ENCODE results near the gene OR5AR1.
A peak's percentile ranks its signal among the peaks of the same experiment; 100 is the strongest.
"Not testable (repeated sequence)": the region's sequence is repeated elsewhere in the genome, so short reads cannot be mapped to it uniquely, and the experiment has no call there.

OR5AR1 gene

DNA sequence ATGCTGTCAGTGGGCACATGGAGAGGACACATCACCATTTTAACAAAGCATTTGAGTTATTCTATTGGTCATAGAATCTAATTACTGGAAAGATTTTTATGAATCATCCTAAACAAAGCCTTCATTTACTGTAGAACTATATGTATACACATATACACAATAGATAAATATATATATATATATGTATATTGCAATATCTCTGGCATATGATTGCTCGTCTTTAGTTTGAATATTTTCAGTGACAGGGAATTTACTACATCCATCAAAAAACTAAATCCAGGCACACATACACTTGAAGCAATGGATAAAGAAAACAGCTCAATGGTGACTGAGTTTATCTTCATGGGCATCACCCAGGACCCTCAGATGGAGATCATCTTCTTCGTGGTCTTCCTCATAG, at the start of gene OR5AR1:
TSS of gene OR5AR1 (plus strand) at position 301 of the 400 bp plus-strand sequence. CDS start at position 301, 0 bp downstream.
- no peak for DNase-seq

DNA sequence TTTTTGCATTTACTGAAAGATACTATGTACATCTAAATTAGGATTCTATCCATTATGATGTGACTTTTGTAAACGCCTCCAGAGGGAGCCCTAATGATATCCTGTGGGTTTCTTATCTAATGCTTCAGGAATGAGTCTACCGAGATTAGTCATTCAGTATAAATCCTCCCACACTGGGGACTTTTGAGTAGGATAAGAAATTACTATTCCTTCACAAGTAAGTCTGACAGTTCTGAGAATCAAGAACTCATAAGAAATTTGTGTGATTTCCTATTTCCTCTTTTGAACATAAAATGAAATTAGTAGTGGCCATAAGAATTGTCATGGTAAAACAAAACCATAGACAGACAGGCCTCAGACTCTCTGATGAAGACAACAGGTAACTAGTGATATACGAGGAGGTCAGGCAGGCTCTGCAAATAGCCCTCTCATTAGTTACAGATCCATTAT, 38.8 kb upstream of the OR5AR1 start:
- DNase-seq, result peak; percentile 45

DNA sequence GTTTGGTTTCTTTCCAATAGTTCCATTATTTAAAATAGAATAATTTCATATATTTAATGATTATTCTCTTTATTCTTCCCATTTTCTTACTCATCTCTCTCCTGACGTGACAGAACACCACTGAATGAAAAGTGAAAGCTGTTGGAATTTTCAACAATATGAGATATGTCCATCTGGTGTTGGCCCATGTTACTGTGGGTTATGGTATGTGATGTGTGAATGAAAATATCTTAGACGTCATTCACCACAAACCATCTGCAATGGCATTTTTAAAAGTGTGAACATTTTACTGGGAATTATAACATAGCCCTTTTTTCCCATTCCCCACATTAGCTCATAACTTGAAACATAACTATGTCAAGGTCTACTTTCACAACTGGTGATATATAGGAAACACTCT, 37.5 kb upstream of the OR5AR1 start:
- no peak for DNase-seq

DNA sequence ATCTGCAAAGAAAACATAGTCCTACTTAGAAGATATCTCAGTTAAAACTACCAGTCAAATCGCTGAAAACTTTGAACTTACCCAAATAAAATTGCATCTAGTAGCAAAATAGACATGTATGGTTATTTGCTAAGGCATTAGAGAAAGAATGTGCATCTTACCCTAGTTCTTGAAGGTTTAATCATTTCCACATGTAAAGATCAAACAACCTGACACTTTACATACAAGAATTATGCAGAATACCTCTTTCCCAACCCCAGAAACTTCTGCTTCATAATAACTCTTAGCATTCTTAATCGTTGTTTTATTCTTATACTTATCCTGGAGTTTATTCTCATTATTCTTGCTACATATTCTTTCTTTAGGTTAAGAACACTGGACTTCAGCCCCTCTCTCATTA, 31.2 kb upstream of the OR5AR1 start:
- no peak for DNase-seq

DNA sequence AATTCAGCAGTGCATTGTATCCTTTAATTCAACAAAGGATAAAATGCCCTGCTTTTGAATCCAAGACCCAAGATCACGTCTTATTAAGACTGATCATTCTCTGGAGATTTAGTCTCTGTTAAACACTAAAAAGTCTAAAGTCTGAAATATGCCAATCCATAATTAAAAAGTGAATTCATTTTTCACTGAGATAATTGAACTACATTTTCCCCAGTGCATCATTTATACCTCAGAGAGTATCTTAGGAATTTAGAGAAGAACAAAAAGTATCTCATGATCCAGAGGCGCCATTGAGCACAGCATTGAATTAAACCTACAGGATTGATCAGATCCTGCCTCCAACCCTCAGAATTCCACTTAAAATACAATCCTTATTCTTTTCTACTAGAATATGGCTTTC, 26.6 kb upstream of the OR5AR1 start:
- DNase-seq, result no peak

DNA sequence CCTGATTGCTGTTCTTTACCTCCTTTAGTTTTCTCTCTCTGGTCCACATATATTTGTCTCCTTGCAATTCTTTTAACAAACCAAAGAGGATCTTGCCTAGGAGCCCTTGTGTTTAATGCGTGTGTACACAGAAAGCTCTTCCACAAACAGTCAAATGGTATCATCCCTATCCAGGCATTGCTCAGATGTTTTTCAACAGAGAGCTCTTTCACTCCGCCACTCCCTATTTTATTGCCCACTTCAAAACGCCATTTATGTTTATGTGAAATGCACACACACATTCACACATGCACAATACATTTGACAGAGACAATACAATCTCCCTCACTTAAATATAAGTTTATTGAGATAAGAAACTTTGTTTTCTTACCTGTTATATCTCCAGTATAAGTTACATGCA, 26.0 kb upstream of the OR5AR1 start:
- no peak for DNase-seq

DNA sequence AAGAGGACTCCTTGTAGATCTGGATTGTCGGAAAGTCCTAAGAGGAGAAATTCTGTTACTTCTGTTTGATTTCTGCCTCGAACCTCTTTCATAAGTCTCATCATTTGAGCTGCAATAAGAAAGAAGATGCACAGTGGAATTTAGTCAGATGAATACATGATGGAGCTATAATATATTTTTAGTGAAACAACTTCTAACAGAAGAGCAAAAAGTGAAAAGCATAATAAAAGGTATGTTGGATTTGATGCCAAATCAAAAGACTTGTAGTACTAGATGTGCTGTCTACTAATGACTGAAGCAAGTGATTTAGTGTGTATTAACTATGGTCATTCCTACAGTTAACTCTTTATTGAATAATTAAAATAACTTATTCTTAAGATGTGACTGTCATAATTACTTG, 21.1 kb upstream of the OR5AR1 start, which contains the start of gene OR5AP2:
TSS of gene OR5AP2 (minus strand) at position 101 of the 400 bp plus-strand sequence. CDS start at position 101, 0 bp downstream.
- DNase-seq, result no peak

DNA sequence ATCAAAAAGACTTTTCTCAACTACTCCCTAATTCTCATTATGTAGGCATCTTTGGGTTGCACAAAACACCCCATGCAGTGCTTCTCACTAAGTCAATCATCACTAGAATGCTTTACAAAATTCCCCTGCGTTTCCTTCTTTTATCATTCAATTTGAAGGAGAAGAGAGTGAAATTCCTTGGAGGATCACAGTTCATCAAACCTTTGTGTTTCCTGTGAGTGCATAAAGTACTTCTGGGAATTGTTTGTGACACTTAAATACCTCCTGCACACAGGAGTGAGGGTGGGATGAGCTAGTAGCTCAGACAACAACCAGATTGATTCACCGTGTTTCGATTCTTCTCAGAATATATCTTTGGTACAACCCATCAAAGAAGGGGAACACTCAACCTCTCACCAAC, 3.7 kb upstream of the OR5AR1 start:
- DNase-seq, result no peak

DNA sequence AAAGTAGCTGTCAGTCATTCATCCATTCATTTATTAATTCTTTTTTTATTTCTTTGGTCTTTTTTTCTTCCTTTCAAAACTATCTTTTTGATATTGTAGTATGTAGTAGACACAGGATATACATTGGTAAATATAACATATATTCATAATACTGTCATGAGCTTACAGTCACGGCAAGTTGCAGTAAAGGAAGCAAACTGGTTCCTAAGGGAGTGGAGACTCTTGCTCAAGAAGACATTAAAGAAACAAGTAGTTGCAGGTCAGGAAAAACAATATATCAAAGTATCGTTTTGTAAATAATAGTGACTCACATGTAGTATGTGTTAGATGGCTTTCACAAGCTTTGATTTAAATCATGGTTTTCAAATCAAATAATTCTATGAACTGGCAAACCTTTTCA, 7.5 kb downstream of the OR5AR1 start:
- no peak for DNase-seq

DNA sequence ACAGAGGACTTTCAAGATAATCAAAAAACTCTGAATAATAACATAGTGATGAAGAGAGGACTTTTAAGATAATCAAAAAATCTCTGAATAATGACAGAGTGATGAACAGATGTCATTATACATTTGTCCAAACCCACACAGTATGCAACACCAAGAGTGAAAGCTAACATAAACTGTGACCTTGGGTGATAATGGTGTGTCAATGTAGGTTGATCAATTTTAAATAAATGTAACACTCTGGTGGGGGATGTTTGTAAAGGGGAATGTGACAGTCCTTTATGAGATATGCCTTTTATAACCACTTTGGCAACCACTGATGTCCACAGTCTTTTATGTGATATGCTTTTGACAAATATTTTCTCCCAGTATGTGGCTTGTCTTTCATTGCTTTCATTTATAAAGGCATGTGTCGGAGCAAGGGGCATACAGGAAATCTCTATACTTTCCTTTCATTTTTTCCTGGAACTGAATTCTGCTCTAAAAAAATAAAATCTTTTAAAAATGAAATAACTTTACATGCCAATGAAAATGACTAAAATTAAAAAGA, 25.1 kb downstream of the OR5AR1 start:
- no peak for DNase-seq

DNA sequence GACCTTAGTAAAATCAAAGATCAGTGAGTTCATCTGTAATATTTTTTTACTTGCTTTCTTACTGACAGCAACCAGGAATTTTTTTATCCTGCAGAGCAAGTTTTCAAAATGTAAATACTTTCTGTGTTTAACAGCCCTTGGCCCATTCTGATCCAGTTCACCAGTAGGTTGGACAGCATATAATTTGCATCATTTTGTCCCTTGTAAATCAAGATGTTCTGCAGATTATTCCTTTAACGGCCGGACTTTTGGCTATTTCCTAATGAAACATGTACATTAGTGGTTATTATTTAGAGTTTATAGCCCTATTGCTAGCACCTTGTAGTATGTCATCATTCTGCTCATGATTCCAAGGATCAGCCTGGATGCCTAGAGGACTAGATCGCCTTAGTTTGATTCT, 27.7 kb downstream of the OR5AR1 start:
- DNase-seq, result not testable (repeated sequence)

DNA sequence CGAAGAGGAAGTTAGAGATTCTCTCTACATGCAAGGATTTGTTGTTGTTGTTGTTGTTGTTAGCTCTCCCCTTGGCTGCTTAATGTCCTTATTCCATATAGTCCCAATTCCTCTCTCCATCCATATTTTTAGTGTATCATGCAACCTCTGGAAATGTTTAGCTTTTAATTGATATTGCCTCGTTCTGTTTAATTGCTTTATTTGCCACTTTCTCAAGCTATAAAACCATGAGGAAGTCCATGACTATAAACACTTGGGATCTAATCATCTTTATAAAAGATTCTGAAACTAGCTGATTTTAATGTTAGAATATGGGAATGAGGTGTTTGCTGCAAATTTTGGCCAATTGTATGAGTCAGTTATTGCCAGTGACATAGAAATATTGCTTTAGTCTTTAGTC, 29.9 kb downstream of the OR5AR1 start:
- no peak for DNase-seq

DNA sequence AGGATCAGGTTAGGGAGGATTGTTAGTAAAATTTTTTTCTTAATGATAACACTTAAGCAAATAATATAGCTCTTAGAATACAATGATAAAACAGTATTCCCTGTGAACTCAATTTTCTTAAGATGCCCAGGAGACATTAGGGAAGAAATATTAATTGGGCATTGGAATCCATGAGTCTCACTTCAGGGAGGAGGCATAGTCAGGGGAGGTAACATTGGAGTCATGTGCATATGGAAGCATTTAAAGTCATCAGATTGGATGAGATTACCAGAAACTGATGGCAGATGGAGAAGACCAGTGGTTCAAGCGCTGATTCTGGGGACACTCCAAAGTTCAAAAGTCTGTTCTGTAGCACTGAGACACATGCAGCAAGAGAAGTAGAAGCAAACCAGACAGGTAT, 35.3 kb downstream of the OR5AR1 start, which contains the start of gene OR9G1:
TSS of gene OR9G1 (plus strand) at position 301 of the 400 bp plus-strand sequence. CDS start 1,293 bp downstream, outside the sequence.
- no peak for DNase-seq

DNA sequence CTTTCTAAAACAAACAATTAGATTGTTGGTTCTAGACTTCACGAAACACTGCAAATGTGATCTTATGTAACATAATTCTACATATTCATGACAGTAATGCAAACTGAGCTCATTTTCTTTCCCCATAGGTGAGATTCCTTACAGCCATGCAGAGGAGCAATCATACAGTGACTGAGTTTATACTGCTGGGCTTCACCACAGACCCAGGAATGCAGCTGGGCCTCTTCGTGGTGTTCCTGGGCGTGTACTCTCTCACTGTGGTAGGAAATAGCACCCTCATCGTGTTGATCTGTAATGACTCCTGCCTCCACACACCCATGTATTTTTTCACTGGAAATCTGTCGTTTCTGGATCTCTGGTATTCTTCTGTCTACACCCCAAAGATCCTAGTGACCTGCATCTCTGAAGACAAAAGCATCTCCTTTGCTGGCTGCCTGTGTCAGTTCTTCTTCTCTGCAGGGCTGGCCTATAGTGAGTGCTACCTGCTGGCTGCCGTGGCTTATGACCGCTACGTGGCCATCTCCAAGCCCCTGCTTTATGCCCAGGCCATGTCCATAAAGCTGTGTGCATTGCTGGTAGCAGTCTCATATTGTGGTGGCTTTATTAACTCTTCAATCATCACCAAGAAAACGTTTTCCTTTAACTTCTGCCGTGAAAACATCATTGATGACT, 36.9 kb downstream of the OR5AR1 start:
- peak; percentile 1 for DNase-seq

DNA sequence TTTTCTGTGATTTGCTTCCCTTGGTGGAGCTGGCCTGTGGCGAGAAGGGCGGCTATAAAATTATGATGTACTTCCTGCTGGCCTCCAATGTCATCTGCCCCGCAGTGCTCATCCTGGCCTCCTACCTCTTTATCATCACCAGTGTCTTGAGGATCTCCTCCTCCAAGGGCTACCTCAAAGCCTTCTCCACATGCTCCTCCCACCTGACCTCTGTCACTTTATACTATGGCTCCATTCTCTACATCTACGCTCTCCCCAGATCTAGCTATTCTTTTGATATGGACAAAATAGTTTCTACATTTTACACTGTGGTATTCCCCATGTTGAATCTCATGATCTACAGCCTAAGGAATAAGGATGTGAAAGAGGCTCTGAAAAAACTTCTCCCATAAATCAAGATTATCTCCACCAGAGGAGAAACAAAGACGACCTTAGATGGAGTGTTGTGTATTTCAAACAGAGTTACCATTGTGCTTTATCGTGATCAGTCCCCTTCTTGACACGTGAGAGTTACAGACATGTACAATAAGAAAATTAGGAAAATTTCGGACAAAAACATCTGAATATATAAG, 37.5 kb downstream of the OR5AR1 start:
- no peak for DNase-seq

DNA sequence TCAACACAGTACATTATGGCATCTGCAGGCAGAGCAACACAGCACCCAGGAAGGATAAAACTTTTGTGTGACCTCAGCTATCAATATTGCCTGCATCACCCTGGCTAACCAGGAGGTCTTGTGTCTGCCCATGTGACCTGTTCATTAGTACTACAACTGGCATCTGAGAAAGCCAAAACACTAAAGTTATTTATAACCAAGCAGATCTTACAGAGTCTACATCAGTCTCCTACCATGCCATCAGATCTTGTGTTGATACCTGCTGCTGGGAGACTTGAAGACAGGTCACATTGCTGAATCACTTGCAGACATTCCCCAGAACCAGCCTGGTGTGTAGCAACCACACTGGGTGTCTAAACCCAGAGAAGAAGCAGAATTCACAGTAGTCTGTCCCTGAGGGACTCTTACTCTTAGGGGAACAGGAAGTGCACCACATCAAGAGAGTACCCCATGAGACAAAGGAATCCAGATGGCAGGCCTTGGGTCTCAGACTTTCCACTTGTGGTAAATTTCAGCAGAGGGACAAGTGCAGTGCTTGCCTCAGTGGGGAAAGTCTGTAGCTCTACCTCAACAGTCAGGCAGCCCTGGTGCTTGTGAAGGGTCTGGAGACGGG, 42.4 kb downstream of the OR5AR1 start:
- DNase-seq, result no peak

DNA sequence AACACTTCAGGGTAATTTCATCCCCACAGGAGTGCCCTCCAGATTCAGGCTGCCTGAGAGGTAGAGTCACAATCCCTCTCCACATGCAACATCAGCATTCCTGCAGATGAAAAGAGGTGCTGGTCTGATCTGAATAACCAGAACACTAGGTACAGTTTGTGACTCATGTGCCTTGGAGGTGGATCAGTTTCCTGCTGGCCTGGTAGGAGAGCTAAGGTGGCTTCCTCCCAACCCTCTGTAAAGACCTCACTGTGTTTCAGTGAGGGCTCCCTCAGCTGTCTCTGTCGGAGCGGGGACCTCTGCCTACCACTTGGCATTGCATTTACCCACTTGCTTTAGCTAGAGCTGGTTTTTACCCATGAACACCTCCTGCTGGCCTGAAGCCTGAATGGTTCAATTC, 43.0 kb downstream of the OR5AR1 start:
- no peak for DNase-seq

DNA sequence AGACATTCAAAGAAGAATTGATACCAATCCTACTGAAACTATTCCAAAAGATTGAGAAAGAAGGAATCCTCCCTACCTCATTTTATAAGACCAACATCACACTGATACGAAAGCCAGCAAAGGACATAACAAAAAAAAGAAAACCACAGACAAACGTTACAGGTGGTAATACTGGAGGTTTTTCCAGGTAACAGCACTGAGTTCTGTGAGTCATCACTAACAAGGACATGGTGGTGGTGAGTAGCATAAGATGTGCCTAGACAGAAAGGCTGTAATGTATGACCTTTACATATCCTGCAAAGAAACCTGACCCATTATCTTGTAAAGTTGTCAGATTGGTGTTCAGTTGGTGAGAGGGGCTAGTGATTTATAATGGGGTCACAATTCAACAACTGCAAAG, 50.7 kb downstream of the OR5AR1 start:
- DNase-seq, result no peak
